ENCODE data around the gene PSMA6. TPM values are rescaled to one million over a fixed set of nuclear protein-coding genes. Genes with fewer than 3 reads are reported as not detected.
A peak's percentile ranks its signal among the peaks of the same experiment; 100 is the strongest.

The PSMA6 gene
- total RNA-seq, 1 donor from 2014 or later: 344 TPM

GRCh38 chr14:35326375-35326774 is 34.2 kb downstream of the PSMA6 start:
- Histone ChIP-seq H3K79me2 (ENCODE audit: low read depth) (no peaks in the 10 kb centered on the region), H4K20me1 (ENCODE audit: low read depth) (no peaks in the 10 kb centered on the region), H3K27me3 (no peaks in the 10 kb centered on the region), H3K4me2 (no peak overlapping the region), H3K27ac (no peak overlapping the region), H3K4me3 (no peak overlapping the region), H3K9me3 (ENCODE audit: low read depth) (no peaks in the 10 kb centered on the region), H3K36me3 (no peaks in the 10 kb centered on the region), H3K9ac (no peak overlapping the region), H3K4me1 (no peaks in the 10 kb centered on the region), H3F3A (ENCODE audit: low read depth) (peaks cover 2% of the 10 kb centered on the region), H2AFZ (replicated peaks) (no peak overlapping the region)
- DNase-seq (ENCODE audit: low spot score): no peak
- Mint-ChIP-seq H3K4me3 (no peak overlapping the region), H3K36me3 (no peaks in the 10 kb centered on the region), H3K4me1 (no peaks in the 10 kb centered on the region), H3K9me3 (no peaks in the 10 kb centered on the region), H3K27me3 (ENCODE audit: insufficient read depth, low read depth) (peaks cover 3% of the 10 kb centered on the region), H3K27ac (no peak overlapping the region)
- TF ChIP-seq CTCF (IDR thresholded peaks at IDR 0.05): no peak
- TF ChIP-seq EZH2 (IDR thresholded peaks at IDR 0.05): no peak
- TF ChIP-seq EZH2phosphoT487 (IDR thresholded peaks at IDR 0.05): no peak

GRCh38 chr14:35331605-35332516 is 39.7 kb downstream of the PSMA6 start:
- Histone ChIP-seq H3K27ac (no peak overlapping the region), H3F3A (ENCODE audit: low read depth) (peaks cover 10% of the 10 kb centered on the region), H3K9me3 (ENCODE audit: low read depth) (no peaks in the 10 kb centered on the region), H3K36me3 (no peaks in the 10 kb centered on the region), H2AFZ (replicated peaks) (no peak overlapping the region), H3K9ac (no peak overlapping the region), H3K4me3 (no peak overlapping the region), H4K20me1 (ENCODE audit: low read depth) (no peaks in the 10 kb centered on the region), H3K4me1 (peaks cover 18% of the 10 kb centered on the region), H3K79me2 (ENCODE audit: low read depth) (no peaks in the 10 kb centered on the region), H3K27me3 (no peaks in the 10 kb centered on the region), H3K4me2 (no peak overlapping the region)
- Mint-ChIP-seq H3K9me3 (no peaks in the 10 kb centered on the region), H3K27me3 (ENCODE audit: insufficient read depth, low read depth) (peaks cover 10% of the 10 kb centered on the region), H3K4me1 (peaks cover 35% of the 10 kb centered on the region), H3K4me3 (no peak overlapping the region), H3K36me3 (no peaks in the 10 kb centered on the region), H3K27ac (peak overlapping the region; percentile 10)
- TF ChIP-seq CTCF (IDR thresholded peaks at IDR 0.05) (no peak), EZH2 (IDR thresholded peaks at IDR 0.05) (no peak), EZH2phosphoT487 (IDR thresholded peaks at IDR 0.05) (no peak)
- DNase-seq (ENCODE audit: low spot score): no peak

GRCh38 chr14:35332517-35333263 is 40.5 kb downstream of the PSMA6 start:
- no peaks in the 10 kb centered on the region for H3K27me3 ChIP-seq
- Mint-ChIP-seq H3K36me3 (no peaks in the 10 kb centered on the region), H3K27ac (peak overlapping the region; percentile 83), H3K4me1 (peaks cover 38% of the 10 kb centered on the region), H3K4me3 (no peak overlapping the region), H3K9me3 (no peaks in the 10 kb centered on the region), H3K27me3 (ENCODE audit: insufficient read depth, low read depth) (peaks cover 8% of the 10 kb centered on the region)
- no peaks in the 10 kb centered on the region for H3K36me3 ChIP-seq
- H4K20me1 ChIP-seq (ENCODE audit: low read depth): no peaks in the 10 kb centered on the region
- no peak overlapping the region for H3K9ac ChIP-seq
- H3K79me2 ChIP-seq (ENCODE audit: low read depth): no peaks in the 10 kb centered on the region
- no peak overlapping the region for H3K4me3 ChIP-seq
- no peaks in the 10 kb centered on the region for H3K9me3 ChIP-seq (ENCODE audit: low read depth)
- DNase-seq (ENCODE audit: low spot score): no peak
- peaks cover 21% of the 10 kb centered on the region for H3K4me1 ChIP-seq
- H3K4me2 ChIP-seq: peak overlapping the region; percentile 25
- H3F3A ChIP-seq (ENCODE audit: low read depth): peaks cover 15% of the 10 kb centered on the region
- TF ChIP-seq EZH2phosphoT487 (IDR thresholded peaks at IDR 0.05) (no peak), CTCF (IDR thresholded peaks at IDR 0.05) (no peak)
- peak overlapping the region; percentile 53 for H2AFZ ChIP-seq (replicated peaks)
- H3K27ac ChIP-seq: no peak overlapping the region

All from neural progenitor cell (in vitro differentiated cells).